HEK293T (cell line): Measurements from ENCODE around the gene WNK1.

Experiments
- ARNT ChIP-seq: fragments of 450-650 bp; IDR thresholded peaks from 2 replicates; pipeline ENCODE4 v1.6.1; 2017; ENCODE audit warnings: mild to moderate bottlenecking
- BHLHE40 ChIP-seq: fragments of 450-650 bp; IDR thresholded peaks from 2 replicates; pipeline ENCODE4 v1.6.1; 2016; ENCODE audit warnings: mild to moderate bottlenecking, moderate library complexity, borderline replicate concordance
- CTBP1 ChIP-seq: fragments of 450-650 bp; IDR thresholded peaks from 2 replicates; pipeline ENCODE4 v1.6.1; 2016; ENCODE audit warnings: borderline replicate concordance
- ELF4 ChIP-seq: fragments of 450-650 bp; IDR thresholded peaks from 2 replicates; pipeline ENCODE4 v1.6.1; 2017; ENCODE audit warnings: antibody characterized with exemption
- FOXA1 ChIP-seq: fragments of 450-650 bp; IDR thresholded peaks from 2 replicates; pipeline ENCODE4 v1.6.1; 2016; ENCODE audit warnings: mild to moderate bottlenecking
- FOXM1 ChIP-seq: fragments of 450-650 bp; IDR thresholded peaks from 2 replicates; pipeline ENCODE4 v1.6.1; 2017; ENCODE audit warnings: mild to moderate bottlenecking, borderline replicate concordance
- L3MBTL2 ChIP-seq: fragments of 450-650 bp; conservative IDR thresholded peaks from 2 replicates; pipeline ENCODE4 v1.6.1; 2016; ENCODE audit warnings: mild to moderate bottlenecking
- NFRKB ChIP-seq: fragments of 450-650 bp; IDR thresholded peaks from 2 replicates; pipeline ENCODE4 v1.6.1; 2016; ENCODE audit warnings: mild to moderate bottlenecking, moderate library complexity
- SP1 ChIP-seq: fragments of 450-650 bp; IDR thresholded peaks from 2 replicates; pipeline ENCODE4 v1.6.1; 2017
- SUZ12 ChIP-seq: fragments of 450-650 bp; IDR thresholded peaks from 2 replicates; pipeline ENCODE4 v1.6.1; 2016; ENCODE audit warnings: mild to moderate bottlenecking
- TARDBP ChIP-seq: fragments of 450-650 bp; IDR thresholded peaks from 2 replicates; pipeline ENCODE4 v1.6.1; 2016
- ZNF384 ChIP-seq: fragments of 450-650 bp; IDR thresholded peaks from 2 replicates; pipeline ENCODE4 v1.6.1; 2016
- TF ChIP-seq, protein P1 (sequence below): fragments of 450-650 bp; IDR thresholded peaks from 2 replicates; pipeline ENCODE4 v1.6.1; 2016

DNA sequence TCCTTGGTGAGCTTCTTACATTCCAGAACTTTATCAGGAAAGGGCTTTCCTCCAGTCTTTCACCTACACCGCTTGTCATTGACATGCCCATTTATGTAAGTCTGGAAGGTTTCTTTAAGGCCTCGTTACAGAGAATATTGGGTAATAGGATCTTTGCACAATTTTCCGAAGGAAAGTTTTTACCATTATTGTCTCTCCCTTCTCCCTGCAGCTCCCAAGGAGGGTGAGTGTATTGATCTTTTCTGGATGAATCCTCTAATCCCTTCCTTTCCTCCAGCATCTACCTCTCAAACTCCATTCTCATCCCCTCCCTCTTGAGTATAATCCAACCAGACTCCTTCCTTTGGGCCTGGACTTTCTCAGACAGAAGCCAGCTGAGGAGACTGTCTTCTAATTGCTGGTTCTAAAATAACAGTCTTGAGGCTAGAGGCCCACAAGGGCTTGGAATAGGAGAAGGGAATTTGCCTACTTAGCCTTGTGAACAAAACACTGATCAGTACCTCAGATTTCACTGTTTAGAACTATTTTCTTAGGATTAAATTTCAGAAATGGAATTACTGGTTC is 21.8 kb downstream of the WNK1 start:
- no peak for TF ChIP-seq FOXM1
- no peak for TF ChIP-seq ARNT
- TF ChIP-seq ELF4 = no peak
- no peak for TF ChIP-seq BHLHE40
- no peak for TF ChIP-seq NFRKB
- TF ChIP-seq ZNF384 = no peak
- no peak for TF ChIP-seq SP1
- TF ChIP-seq, protein P1, sequence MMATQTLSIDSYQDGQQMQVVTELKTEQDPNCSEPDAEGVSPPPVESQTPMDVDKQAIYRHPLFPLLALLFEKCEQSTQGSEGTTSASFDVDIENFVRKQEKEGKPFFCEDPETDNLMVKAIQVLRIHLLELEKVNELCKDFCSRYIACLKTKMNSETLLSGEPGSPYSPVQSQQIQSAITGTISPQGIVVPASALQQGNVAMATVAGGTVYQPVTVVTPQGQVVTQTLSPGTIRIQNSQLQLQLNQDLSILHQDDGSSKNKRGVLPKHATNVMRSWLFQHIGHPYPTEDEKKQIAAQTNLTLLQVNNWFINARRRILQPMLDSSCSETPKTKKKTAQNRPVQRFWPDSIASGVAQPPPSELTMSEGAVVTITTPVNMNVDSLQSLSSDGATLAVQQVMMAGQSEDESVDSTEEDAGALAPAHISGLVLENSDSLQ = no peak
- no peak for TF ChIP-seq SUZ12
- TF ChIP-seq FOXA1 = no peak
- TF ChIP-seq CTBP1 = no peak
- TF ChIP-seq L3MBTL2 = no peak
- no peak for TF ChIP-seq TARDBP
